Stimulated activated CD4-positive, alpha-beta T cell treated with anti-CD3 and anti-CD28 coated beads, TNF-alpha, amount 100 ng/mL, for 1 hour (primary cell): Measurements from ENCODE around the gene ATP5F1E.
A peak's percentile ranks its signal among the peaks of the same experiment; 100 is the strongest.

Experiments
- DNase-seq, 3 donors: peaks; one replicate each; pipeline ENCODE4 v3.0.0-alpha.2; 2020; ENCODE audit warnings: low read depth in 3 of 3, low spot score in 1 of 3

Gene ATP5F1E

GRCh38 chr20:59032023-59032712, at the start of gene ATP5F1E:
TSS of gene ATP5F1E (minus strand) at chr20:59032335. CDS start at chr20:59032251, 84 bp downstream.
- DNase-seq: peak; percentile 91 to 94 (median 93)

- DNase-seq: no peak
These were observed 48.9 kb upstream of the ATP5F1E start for GRCh38 chr20:59081036-59081435.

DNA sequence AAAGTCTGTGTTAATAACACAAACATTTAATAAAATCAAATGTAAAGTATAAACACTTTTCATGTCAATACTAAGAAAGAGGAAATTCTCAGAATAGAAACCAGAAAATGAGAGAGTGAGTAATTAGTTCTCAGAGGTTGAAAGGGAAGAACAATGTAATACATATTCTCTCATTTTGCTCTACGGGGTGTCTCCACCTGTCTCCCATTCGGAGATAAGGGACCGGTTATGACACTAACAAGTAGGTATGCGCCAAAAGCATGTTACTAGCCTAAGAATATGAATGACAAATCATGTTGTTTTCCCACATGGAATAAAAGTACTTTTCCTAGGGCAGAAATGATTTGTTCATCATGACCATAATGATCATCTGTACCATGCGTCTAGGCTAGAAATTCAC, 46.1 kb upstream of the ATP5F1E start:
- DNase-seq: no peak

DNA sequence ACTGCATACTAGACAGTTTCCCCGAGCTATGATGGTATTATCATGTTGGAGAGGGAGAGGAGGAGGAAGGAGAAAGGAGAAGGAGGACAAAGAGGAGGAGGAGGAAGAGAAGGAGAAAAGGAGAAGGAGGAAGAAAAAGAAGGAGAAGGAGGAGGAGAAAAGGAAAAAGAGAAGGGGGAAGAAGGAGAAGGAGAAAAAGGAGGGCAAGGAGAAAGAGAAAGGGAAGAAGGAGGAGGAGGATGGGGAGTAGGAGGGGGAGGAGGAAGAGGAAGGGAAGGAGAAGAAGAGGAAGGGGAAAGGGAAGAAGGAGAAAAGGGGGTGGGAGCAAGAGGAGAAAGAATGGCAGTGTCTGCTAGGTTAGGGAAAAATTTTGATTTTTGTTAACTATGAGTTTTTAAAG, 45.6 kb upstream of the ATP5F1E start:
- DNase-seq: no peak

GRCh38 chr20:59075934-59076508, 43.9 kb upstream of the ATP5F1E start:
- no peak for DNase-seq

- DNase-seq: no peak
These were observed 42.3 kb upstream of the ATP5F1E start for GRCh38 chr20:59074456-59074855.

DNA sequence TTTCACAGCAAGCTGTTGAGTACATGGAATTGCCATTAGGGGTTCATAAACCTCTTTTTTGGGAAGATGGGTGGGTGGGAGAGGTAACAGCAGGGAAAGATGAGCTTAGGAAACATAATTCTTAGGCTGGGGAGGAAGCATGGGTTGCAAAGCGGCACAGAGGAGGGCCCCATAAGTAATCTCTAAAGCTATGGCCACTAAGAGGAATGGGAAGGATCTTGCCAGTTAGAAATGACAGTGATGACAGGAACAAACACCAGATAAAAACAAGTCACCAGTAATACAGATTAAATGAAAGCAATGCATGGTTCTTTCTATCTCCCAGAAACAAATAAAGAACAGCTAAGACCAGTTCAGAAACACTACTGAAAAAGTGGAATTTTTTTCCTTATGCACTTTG, 41.4 kb upstream of the ATP5F1E start:
- DNase-seq: no peak

- no peak for DNase-seq
These were observed 39.1 kb upstream of the ATP5F1E start for GRCh38 chr20:59071216-59071615.

DNA sequence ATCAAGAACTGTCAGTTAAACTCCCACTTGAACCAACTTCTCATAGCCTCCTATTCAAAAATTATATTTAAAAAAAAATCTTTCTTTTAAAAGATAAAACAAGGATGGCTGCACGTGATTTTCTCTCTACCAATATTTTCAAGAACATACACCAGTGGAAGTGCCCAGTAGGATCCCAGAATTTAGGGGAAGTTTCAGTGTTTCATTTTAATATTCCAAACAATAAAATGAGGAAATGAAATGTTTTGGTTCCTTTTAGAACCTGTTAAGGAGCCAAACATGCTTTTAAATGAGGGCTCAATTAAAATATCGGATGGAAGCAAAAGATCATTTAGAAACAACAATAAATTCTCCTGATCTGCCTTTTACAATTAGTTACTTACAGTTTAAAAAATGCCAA, 36.9 kb upstream of the ATP5F1E start:
- DNase-seq: no peak

DNA sequence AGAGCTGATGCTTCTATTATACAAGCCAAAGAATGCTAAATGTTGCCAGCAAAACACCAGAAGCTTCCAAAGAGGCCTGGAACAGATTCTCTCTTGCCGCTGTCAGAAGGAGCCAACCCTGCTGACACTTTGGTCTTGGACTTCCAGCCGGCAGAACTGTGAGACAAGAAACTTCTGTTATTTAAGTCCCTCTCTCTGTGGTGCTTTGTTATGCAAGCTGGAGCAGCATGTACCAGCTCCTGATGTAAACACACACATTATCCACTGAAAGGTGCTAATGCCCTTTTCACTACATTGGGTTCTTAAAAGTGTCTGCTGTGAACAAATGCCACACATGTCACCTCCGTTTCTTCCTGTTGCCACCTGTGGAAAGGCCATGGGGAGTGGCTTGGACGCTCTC, 36.4 kb upstream of the ATP5F1E start:
- DNase-seq: no peak

DNA sequence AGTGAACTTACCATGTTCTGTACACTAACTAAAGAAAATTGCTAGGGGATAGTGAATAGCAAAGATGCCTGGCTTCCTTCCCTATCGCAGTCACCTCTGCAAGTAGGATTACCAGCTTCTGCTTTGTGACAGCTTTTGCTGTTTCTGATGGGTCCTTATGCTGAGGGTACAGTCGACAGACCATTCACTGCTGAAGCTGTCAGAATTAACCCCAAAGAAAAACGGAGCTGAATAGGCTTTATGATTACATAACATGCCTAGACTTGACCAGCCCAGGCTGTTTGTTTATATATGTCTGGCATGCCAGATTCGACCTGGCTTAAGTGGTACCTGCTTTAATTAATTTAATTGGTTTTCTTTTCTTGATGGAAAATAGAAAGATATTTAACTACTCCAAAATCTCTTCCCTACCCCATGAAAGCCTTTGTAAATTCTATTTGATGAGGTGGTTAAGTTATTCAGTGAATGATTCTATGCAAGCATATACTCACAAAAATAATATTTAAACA, 32.1 kb upstream of the ATP5F1E start:
- no peak for DNase-seq

- no peak for DNase-seq
These were observed 31.5 kb upstream of the ATP5F1E start for GRCh38 chr20:59063358-59064213.

GRCh38 chr20:59062081-59062480, 29.9 kb upstream of the ATP5F1E start:
- no peak for DNase-seq

- no peak for DNase-seq
These were observed 23.2 kb upstream of the ATP5F1E start for GRCh38 chr20:59055302-59055701.

- no peak for DNase-seq
These were observed 19.6 kb upstream of the ATP5F1E start for GRCh38 chr20:59051666-59052185.

GRCh38 chr20:59050437-59050836, 18.3 kb upstream of the ATP5F1E start:
- DNase-seq: no peak

DNA sequence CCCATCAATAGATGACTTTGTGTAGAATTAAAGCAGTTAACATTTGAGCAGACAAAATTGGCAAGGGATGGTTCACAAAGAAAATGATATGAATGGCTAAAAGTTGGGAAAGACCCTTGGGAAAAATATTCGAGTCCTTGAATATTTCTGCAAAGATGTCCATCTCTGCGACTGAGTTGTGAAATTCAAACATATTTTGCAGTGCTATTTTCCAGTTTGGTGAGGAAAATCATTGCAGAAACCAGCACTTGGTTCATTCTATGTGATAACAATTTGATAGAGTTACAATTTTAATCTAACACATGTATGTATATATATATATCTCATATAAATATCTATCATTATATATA, 16.5 kb upstream of the ATP5F1E start:
- DNase-seq: no peak

DNA sequence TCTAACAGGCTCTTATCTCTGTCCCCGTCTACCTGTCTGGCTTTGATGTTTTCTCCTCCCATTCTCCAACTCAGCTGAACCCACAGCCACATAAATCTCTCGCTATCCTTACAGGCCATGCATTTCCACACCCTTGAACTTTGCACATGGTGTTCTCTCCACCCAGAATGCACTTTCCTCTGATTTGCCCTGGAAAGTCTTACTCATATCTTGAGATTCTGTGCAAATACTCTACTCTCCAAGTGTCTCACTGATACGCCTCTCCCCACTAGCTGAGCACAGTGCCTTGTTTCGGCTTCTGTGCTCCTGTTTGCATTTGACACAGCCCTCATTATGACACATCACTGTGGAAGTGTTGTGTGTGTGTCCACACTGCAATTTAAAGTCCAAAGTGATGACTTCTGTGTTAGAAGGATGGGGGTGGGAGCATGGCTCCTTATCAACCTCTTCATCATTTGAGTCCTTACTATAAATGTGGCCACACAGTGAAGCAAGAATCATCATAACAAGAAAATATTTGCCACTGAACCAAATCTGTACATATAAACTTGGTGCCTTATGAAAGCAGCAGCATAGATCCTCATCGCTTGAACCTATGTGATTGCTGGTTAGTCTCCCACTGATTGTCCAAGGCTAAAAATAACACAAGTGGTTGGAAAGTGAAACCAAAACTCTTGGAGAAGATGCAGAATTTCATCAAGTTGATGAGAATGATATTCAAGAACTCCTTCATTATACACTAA, 16.0 kb upstream of the ATP5F1E start:
- no peak for DNase-seq

GRCh38 chr20:59046862-59047261, 14.7 kb upstream of the ATP5F1E start:
- DNase-seq: no peak

GRCh38 chr20:59044796-59045195, 12.7 kb upstream of the ATP5F1E start:
- no peak for DNase-seq

GRCh38 chr20:59044295-59044694, 12.2 kb upstream of the ATP5F1E start:
- no peak for DNase-seq
